Measurements from ENCODE around the gene PHOSPHO2. TPM values are rescaled to one million over a fixed set of nuclear protein-coding genes. Genes with fewer than 3 reads are reported as not detected.

The PHOSPHO2 gene
- total RNA-seq, 4 donors from 2014 or later: 6.1 to 10.5 (median 7.5) TPM

GRCh38 chr2:169672406-169672805 lies 21.9 kb upstream of the PHOSPHO2 start:
- intact Hi-C loops (cut with DNase I; ENCODE audit: low total_unique reads): no loop called here
- no peaks in the 10 kb centered on the region for H3K9me3 ChIP-seq
- no peak for DNase-seq
- H3K27me3 ChIP-seq: no peaks in the 10 kb centered on the region
- H3K27ac ChIP-seq: no peak overlapping the region
- H3K4me1 ChIP-seq: no peaks in the 10 kb centered on the region
- H3K36me3 ChIP-seq: no peaks in the 10 kb centered on the region
- TF ChIP-seq POLR2A (IDR thresholded peaks at IDR 0.05) (no peak), CTCF (IDR thresholded peaks at IDR 0.05) (no peak)
- H3K4me3 ChIP-seq: no peak overlapping the region

GRCh38 chr2:169673106-169673505 lies 21.2 kb upstream of the PHOSPHO2 start:
- no peaks in the 10 kb centered on the region for H3K4me1 ChIP-seq
- intact Hi-C loops (cut with DNase I; ENCODE audit: low total_unique reads): no loop called here
- DNase-seq: no peak
- no peaks in the 10 kb centered on the region for H3K36me3 ChIP-seq
- no peaks in the 10 kb centered on the region for H3K9me3 ChIP-seq
- TF ChIP-seq POLR2A (IDR thresholded peaks at IDR 0.05) (no peak), CTCF (IDR thresholded peaks at IDR 0.05) (no peak)
- no peaks in the 10 kb centered on the region for H3K27me3 ChIP-seq
- no peak overlapping the region for H3K27ac ChIP-seq
- H3K4me3 ChIP-seq: no peak overlapping the region

GRCh38 chr2:169673921-169674320 lies 20.3 kb upstream of the PHOSPHO2 start:
- Histone ChIP-seq H3K27ac (no peak overlapping the region), H3K36me3 (no peaks in the 10 kb centered on the region), H3K27me3 (no peaks in the 10 kb centered on the region), H3K4me1 (no peaks in the 10 kb centered on the region), H3K4me3 (no peak overlapping the region), H3K9me3 (no peaks in the 10 kb centered on the region)
- TF ChIP-seq CTCF (IDR thresholded peaks at IDR 0.05) (no peak), POLR2A (IDR thresholded peaks at IDR 0.05) (no peak)
- no peak for DNase-seq
- intact Hi-C loops (cut with DNase I; ENCODE audit: low total_unique reads): no loop called here

GRCh38 chr2:169676357-169676756 lies 17.9 kb upstream of the PHOSPHO2 start:
- Histone ChIP-seq H3K27ac (no peak overlapping the region), H3K4me1 (no peaks in the 10 kb centered on the region), H3K27me3 (no peaks in the 10 kb centered on the region), H3K4me3 (no peak overlapping the region), H3K36me3 (no peaks in the 10 kb centered on the region), H3K9me3 (no peaks in the 10 kb centered on the region)
- DNase-seq: no peak
- intact Hi-C loops (cut with DNase I; ENCODE audit: low total_unique reads): no loop called here
- no peak for TF ChIP-seq CTCF (IDR thresholded peaks at IDR 0.05)
- no peak for TF ChIP-seq POLR2A (IDR thresholded peaks at IDR 0.05)

GRCh38 chr2:169676850-169677249 lies 17.4 kb upstream of the PHOSPHO2 start:
- DNase-seq: no peak
- Histone ChIP-seq H3K4me3 (no peak overlapping the region), H3K27me3 (no peaks in the 10 kb centered on the region), H3K4me1 (no peaks in the 10 kb centered on the region), H3K9me3 (no peaks in the 10 kb centered on the region), H3K27ac (no peak overlapping the region), H3K36me3 (no peaks in the 10 kb centered on the region)
- intact Hi-C loops (cut with DNase I; ENCODE audit: low total_unique reads): no loop called here
- TF ChIP-seq CTCF (IDR thresholded peaks at IDR 0.05): no peak
- no peak for TF ChIP-seq POLR2A (IDR thresholded peaks at IDR 0.05)
